H9 (cell line): Measurements from ENCODE around the gene NRG3. TPM values are rescaled to one million over a fixed set of nuclear protein-coding genes. Genes with fewer than 3 reads are reported as not detected.
A peak's percentile ranks its signal among the peaks of the same experiment; 100 is the strongest.

Source experiments
- DNase-seq: peaks from one replicate; pipeline ENCODE4 v3.0.0-alpha.2; 2017
- H2AFZ ChIP-seq: one replicate; pipeline ENCODE4 v1.6.1; 2013; ENCODE audit warnings: mild to moderate bottlenecking, low read length, control low read depth, moderate library complexity
- H2AK5ac ChIP-seq: 2 replicates; pipeline ENCODE4 v1.6.1; 2013; ENCODE audit warnings: low read length, control low read depth, mixed read lengths; ENCODE audit not compliant: insufficient read length
- H2BK120ac ChIP-seq: one replicate; pipeline ENCODE4 v1.6.1; 2013; ENCODE audit warnings: low read depth, mild to moderate bottlenecking, low read length, control low read depth, inconsistent platforms; ENCODE audit not compliant: poor library complexity, severe bottlenecking
- H2BK12ac ChIP-seq: 2 replicates; pipeline ENCODE4 v1.6.1; 2013; ENCODE audit warnings: low read length, control low read depth, mixed read lengths, low read depth; ENCODE audit not compliant: insufficient read length
- H2BK15ac ChIP-seq: 2 replicates; pipeline ENCODE4 v1.6.1; 2013; ENCODE audit warnings: low read depth, low read length, control low read depth
- H2BK20ac ChIP-seq: one replicate; pipeline ENCODE4 v1.6.1; 2013; ENCODE audit warnings: low read depth, mild to moderate bottlenecking, low read length, control low read depth, inconsistent platforms; ENCODE audit not compliant: poor library complexity, severe bottlenecking
- H2BK5ac ChIP-seq: 2 replicates; pipeline ENCODE4 v1.6.1; 2013; ENCODE audit warnings: low read length, control low read depth, mixed read lengths; ENCODE audit not compliant: insufficient read length
- H3K14ac ChIP-seq: 2 replicates; pipeline ENCODE4 v1.6.1; 2013; ENCODE audit warnings: low read length, control low read depth; ENCODE audit not compliant: insufficient read depth
- H3K18ac ChIP-seq: 2 replicates; pipeline ENCODE4 v1.6.1; 2013; ENCODE audit warnings: low read depth, mild to moderate bottlenecking, mixed read lengths, low read length, control low read depth; ENCODE audit not compliant: insufficient read length
- H3K23ac ChIP-seq: 2 replicates; pipeline ENCODE4 v1.6.1; 2013; ENCODE audit warnings: low read length, control low read depth, mixed read lengths, low read depth; ENCODE audit not compliant: insufficient read length
- H3K23me2 ChIP-seq: 2 replicates; pipeline ENCODE4 v1.6.1; 2013; ENCODE audit warnings: low read depth, mild to moderate bottlenecking, mixed read lengths, low read length, control low read depth; ENCODE audit not compliant: insufficient read length, poor library complexity, severe bottlenecking
- H3K27ac ChIP-seq: 2 replicates; pipeline ENCODE4 v1.5.1; 2013; ENCODE audit warnings: low read length, control low read depth, mixed read lengths, low read depth; ENCODE audit not compliant: insufficient read length
- H3K27me3 ChIP-seq: 2 replicates; pipeline ENCODE4 v1.6.1; 2013; ENCODE audit warnings: low read length, control low read depth, inconsistent platforms; ENCODE audit not compliant: insufficient read depth
- H3K4ac ChIP-seq: 2 replicates; pipeline ENCODE4 v1.6.1; 2013; ENCODE audit warnings: low read depth, mild to moderate bottlenecking, control low read depth, inconsistent platforms, low read length, moderate library complexity
- H3K4me1 ChIP-seq: 2 replicates; pipeline ENCODE4 v1.6.1; 2013; ENCODE audit warnings: low read length, control low read depth, inconsistent platforms; ENCODE audit not compliant: insufficient read depth
- H3K4me2 ChIP-seq: 2 replicates; pipeline ENCODE4 v1.6.1; 2013; ENCODE audit warnings: low read length, control low read depth, mixed read lengths; ENCODE audit not compliant: insufficient read length, insufficient read depth
- H3K56ac ChIP-seq: 2 replicates; pipeline ENCODE4 v1.6.1; 2013; ENCODE audit warnings: low read depth, mild to moderate bottlenecking, mixed read lengths, low read length, control low read depth; ENCODE audit not compliant: insufficient read length
- H3K79me1 ChIP-seq: 2 replicates; pipeline ENCODE4 v1.6.1; 2013; ENCODE audit warnings: low read depth, mild to moderate bottlenecking, moderate library complexity, low read length, control low read depth, inconsistent platforms; ENCODE audit not compliant: insufficient read depth, poor library complexity, severe bottlenecking
- H3K79me2 ChIP-seq: 2 replicates; pipeline ENCODE4 v1.6.1; 2013; ENCODE audit warnings: low read length, control low read depth, inconsistent platforms; ENCODE audit not compliant: insufficient read depth
- H3K9ac ChIP-seq: 2 replicates; pipeline ENCODE4 v1.6.1; 2013; ENCODE audit warnings: low read length, control low read depth, mixed read lengths; ENCODE audit not compliant: insufficient read length; ENCODE audit errors: extremely low read depth
- H3K9me3 ChIP-seq: one replicate; pipeline ENCODE4 v1.6.1; 2013; ENCODE audit warnings: low read depth, low read length, inconsistent platforms; ENCODE audit not compliant: control insufficient read depth
- H3T11ph ChIP-seq: one replicate; pipeline ENCODE4 v1.6.1; 2013; ENCODE audit warnings: mild to moderate bottlenecking, low read length, control low read depth, inconsistent platforms
- H4K20me1 ChIP-seq: one replicate; pipeline ENCODE4 v1.6.1; 2013; ENCODE audit not compliant: control insufficient read depth, insufficient read length, insufficient read depth
- H4K5ac ChIP-seq: 2 replicates; pipeline ENCODE4 v1.6.1; 2013; ENCODE audit warnings: low read depth, mild to moderate bottlenecking, mixed read lengths, low read length, control low read depth; ENCODE audit not compliant: insufficient read length
- H4K8ac ChIP-seq: replicated peaks from 2 replicates; pipeline ENCODE4 v1.6.1; 2013; ENCODE audit warnings: low read length, control low read depth, mixed read lengths, low read depth; ENCODE audit not compliant: insufficient read length
- H4K91ac ChIP-seq: 2 replicates; pipeline ENCODE4 v1.6.1; 2013; ENCODE audit warnings: low read depth, mild to moderate bottlenecking, moderate library complexity, mixed read lengths, low read length, control low read depth; ENCODE audit not compliant: insufficient read length
- H3K27ac Mint-ChIP-seq, 3 experiments: 2 replicates in 2 of 3; 3 replicates in 1 of 3; pipeline ENCODE4 v1.8.0; 2020 to 2021; ENCODE audit warnings: mixed read lengths in 3 of 3, mild to moderate bottlenecking in 1 of 3, moderate library complexity in 1 of 3
- H3K27me3 Mint-ChIP-seq: 2 replicates; pipeline ENCODE4 v1.8.0; 2021; ENCODE audit warnings: low read depth, mild to moderate bottlenecking, moderate library complexity, mixed read lengths
- H3K36me3 Mint-ChIP-seq, 3 experiments: 2 replicates in 2 of 3; 3 replicates in 1 of 3; pipeline ENCODE4 v1.8.0; 2020 to 2021; ENCODE audit warnings: low read depth in 3 of 3, mixed read lengths in 3 of 3; ENCODE audit not compliant: insufficient read depth in 1 of 3
- H3K4me1 Mint-ChIP-seq, 2 experiments: 2 replicates each; pipeline ENCODE4 v1.8.0; 2020; ENCODE audit warnings: mixed read lengths in 2 of 2
- H3K4me3 Mint-ChIP-seq, 2 experiments: 2 replicates in 1 of 2; 3 replicates in 1 of 2; pipeline ENCODE4 v1.8.0; 2020 to 2021; ENCODE audit warnings: mild to moderate bottlenecking in 2 of 2, mixed read lengths in 2 of 2, moderate library complexity in 1 of 2
- H3K9me3 Mint-ChIP-seq, 2 experiments: 2 replicates in 1 of 2; 3 replicates in 1 of 2; pipeline ENCODE4 v1.8.0; 2020; ENCODE audit warnings: mild to moderate bottlenecking in 2 of 2, mixed read lengths in 2 of 2, moderate library complexity in 1 of 2
- WGBS: extraction: QIAGEN DNeasy Blood & Tissue Kit; methylation state at CpG from one replicate; pipeline ENCODE4 v1.1.7; 2013; ENCODE audit warnings: missing lambda C conversion rate, low lambda C conversion rate, mixed read lengths; ENCODE audit not compliant: insufficient read length; ENCODE audit errors: extremely low coverage; 5-methylcytosine and 5-hydroxymethylcytosine counted together
- total RNA-seq: library from RNA; stranded (reverse); gene quantifications from 2 replicates; pipeline ENCODE4 v1.2.1, GENCODE V29; 2021
- TF ChIP-seq, protein P1 (sequence below): fragments of 200-600 bp; sonication (generic); conservative IDR thresholded peaks from 3 replicates; pipeline ENCODE4 v1.8.0; 2021; ENCODE audit warnings: antibody characterized with exemption, mild to moderate bottlenecking

The NRG3 gene
- total RNA-seq, 1 experiment from 2014 or later, result 1.6 TPM

DNA sequence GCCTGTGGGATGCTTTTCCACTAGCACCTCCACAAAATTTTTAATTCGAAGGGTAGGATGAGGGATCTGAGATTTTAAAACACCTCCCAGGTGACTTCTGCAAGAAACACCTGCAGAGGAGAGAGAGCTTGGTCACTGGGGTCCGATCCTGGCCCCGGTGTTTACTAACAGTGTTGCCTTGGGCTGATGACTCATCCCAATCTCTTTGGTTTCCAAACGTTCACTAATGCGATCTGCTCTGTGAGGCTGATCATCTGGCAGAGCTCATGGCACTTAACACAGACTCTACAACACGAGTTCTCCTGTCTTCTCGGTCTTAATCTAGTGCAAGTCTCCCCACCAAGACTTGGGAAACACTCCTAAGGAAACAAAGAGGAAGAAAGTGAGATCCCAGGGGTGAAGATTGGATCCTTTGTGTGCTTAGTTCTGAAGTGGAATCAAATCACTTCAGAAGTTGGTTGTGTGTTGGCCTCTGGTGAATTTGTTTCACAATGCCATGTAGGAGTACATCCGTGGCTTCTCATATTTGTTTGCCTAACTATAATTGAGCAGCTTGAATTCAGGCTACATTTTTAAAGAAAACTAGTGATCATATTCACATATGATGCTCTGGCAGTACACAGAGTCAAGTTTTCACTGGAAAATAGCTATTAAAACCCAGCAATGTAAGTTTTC is 407.9 kb downstream of the NRG3 start:
- no peaks in the 10 kb centered on the region for H3K27me3 Mint-ChIP-seq
- no peak overlapping the region for H4K8ac ChIP-seq
- no peak overlapping the region for H2BK12ac ChIP-seq
- H3K4me3 Mint-ChIP-seq, result no peak overlapping the region
- no peak overlapping the region for H3K56ac ChIP-seq
- no peaks in the 10 kb centered on the region for H3K23me2 ChIP-seq
- TF ChIP-seq, protein P1, sequence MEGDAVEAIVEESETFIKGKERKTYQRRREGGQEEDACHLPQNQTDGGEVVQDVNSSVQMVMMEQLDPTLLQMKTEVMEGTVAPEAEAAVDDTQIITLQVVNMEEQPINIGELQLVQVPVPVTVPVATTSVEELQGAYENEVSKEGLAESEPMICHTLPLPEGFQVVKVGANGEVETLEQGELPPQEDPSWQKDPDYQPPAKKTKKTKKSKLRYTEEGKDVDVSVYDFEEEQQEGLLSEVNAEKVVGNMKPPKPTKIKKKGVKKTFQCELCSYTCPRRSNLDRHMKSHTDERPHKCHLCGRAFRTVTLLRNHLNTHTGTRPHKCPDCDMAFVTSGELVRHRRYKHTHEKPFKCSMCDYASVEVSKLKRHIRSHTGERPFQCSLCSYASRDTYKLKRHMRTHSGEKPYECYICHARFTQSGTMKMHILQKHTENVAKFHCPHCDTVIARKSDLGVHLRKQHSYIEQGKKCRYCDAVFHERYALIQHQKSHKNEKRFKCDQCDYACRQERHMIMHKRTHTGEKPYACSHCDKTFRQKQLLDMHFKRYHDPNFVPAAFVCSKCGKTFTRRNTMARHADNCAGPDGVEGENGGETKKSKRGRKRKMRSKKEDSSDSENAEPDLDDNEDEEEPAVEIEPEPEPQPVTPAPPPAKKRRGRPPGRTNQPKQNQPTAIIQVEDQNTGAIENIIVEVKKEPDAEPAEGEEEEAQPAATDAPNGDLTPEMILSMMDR, result no peak
- H3K4ac ChIP-seq, result no peak overlapping the region
- H3K9me3 ChIP-seq, result no peaks in the 10 kb centered on the region
- H3K27ac Mint-ChIP-seq, result peak overlapping the region in 2 of 3 experiments; percentile 46 to 65; a peak in 1 of 7 replicates
- no peak overlapping the region for H3K23ac ChIP-seq
- no peak overlapping the region for H2BK20ac ChIP-seq
- H3K4me1 Mint-ChIP-seq, result peaks cover 0 to 2% of the 10 kb centered on the region in 2 experiments; a peak in 1 of 4 replicates
- no peak for DNase-seq
- no peak overlapping the region for H3K9ac ChIP-seq
- no peak overlapping the region for H2BK5ac ChIP-seq
- H4K5ac ChIP-seq, result no peak overlapping the region
- H3K4me2 ChIP-seq, result no peak overlapping the region
- H3K36me3 Mint-ChIP-seq, result no peaks in the 10 kb centered on the region
- WGBS, result no CpG with 5 or more reads among the region's 8 CpGs
- no peaks in the 10 kb centered on the region for H4K20me1 ChIP-seq
- H4K91ac ChIP-seq, result no peak overlapping the region
- H2BK120ac ChIP-seq, result no peak overlapping the region
- H3K27ac ChIP-seq, result no peak overlapping the region
- no peak overlapping the region for H2AFZ ChIP-seq
- peak overlapping the region; percentile 35 for H3K18ac ChIP-seq
- H3K14ac ChIP-seq, result no peak overlapping the region
- no peaks in the 10 kb centered on the region for H3K79me1 ChIP-seq
- no peaks in the 10 kb centered on the region for H3K79me2 ChIP-seq
- no peak overlapping the region for H2AK5ac ChIP-seq
- no peak overlapping the region for H3T11ph ChIP-seq
- H3K4me1 ChIP-seq, result no peaks in the 10 kb centered on the region
- H3K27me3 ChIP-seq, result no peaks in the 10 kb centered on the region
- H3K9me3 Mint-ChIP-seq, result no peaks in the 10 kb centered on the region
- H2BK15ac ChIP-seq, result no peak overlapping the region
